HL-60 (cell line): Measurements from ENCODE around the gene MPRIP.
"Not testable (repeated sequence)": the region's sequence is repeated elsewhere in the genome, so short reads cannot be mapped to it uniquely, and the experiment has no call there.

Source experiments
- GABPA ChIP-seq: IDR thresholded peaks from 2 replicates; pipeline ENCODE4 v1.6.1; 2012; ENCODE audit warnings: low read depth
- POLR2AphosphoS5 ChIP-seq: IDR thresholded peaks from 2 replicates; pipeline ENCODE4 v1.6.1; 2012; ENCODE audit warnings: low read depth
- REST ChIP-seq: IDR thresholded peaks from 2 replicates; pipeline ENCODE4 v1.6.1; 2012; ENCODE audit warnings: low read depth; ENCODE audit not compliant: insufficient replicate concordance
- SPI1 ChIP-seq: IDR thresholded peaks from 2 replicates; pipeline ENCODE4 v1.6.1; 2012; ENCODE audit warnings: low read depth, mild to moderate bottlenecking, borderline replicate concordance
- TF ChIP-seq, protein P1 (sequence below): IDR thresholded peaks from one replicate; pipeline ENCODE4 v1.5.1; 2011; ENCODE audit warnings: low read length, control low read depth, inconsistent platforms; ENCODE audit not compliant: insufficient read depth

- TF ChIP-seq, protein P1, sequence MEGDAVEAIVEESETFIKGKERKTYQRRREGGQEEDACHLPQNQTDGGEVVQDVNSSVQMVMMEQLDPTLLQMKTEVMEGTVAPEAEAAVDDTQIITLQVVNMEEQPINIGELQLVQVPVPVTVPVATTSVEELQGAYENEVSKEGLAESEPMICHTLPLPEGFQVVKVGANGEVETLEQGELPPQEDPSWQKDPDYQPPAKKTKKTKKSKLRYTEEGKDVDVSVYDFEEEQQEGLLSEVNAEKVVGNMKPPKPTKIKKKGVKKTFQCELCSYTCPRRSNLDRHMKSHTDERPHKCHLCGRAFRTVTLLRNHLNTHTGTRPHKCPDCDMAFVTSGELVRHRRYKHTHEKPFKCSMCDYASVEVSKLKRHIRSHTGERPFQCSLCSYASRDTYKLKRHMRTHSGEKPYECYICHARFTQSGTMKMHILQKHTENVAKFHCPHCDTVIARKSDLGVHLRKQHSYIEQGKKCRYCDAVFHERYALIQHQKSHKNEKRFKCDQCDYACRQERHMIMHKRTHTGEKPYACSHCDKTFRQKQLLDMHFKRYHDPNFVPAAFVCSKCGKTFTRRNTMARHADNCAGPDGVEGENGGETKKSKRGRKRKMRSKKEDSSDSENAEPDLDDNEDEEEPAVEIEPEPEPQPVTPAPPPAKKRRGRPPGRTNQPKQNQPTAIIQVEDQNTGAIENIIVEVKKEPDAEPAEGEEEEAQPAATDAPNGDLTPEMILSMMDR, result not testable (repeated sequence)
- TF ChIP-seq GABPA, POLR2AphosphoS5, SPI1, REST: not testable (repeated sequence)
Observed at GRCh38 chr17:17016199-17017197, 25.8 kb upstream of the MPRIP start.
